ENCODE results near the gene EFCAB6. TPM values are rescaled to one million over a fixed set of nuclear protein-coding genes. Genes with fewer than 3 reads are reported as not detected.

EFCAB6 gene
- total and polyA plus RNA-seq, 10 of the 15 experiments (the other 5 are each of a cell fraction or from before 2014, with no cell fraction given): 0.05 to 0.42 (median 0.19) TPM

DNA sequence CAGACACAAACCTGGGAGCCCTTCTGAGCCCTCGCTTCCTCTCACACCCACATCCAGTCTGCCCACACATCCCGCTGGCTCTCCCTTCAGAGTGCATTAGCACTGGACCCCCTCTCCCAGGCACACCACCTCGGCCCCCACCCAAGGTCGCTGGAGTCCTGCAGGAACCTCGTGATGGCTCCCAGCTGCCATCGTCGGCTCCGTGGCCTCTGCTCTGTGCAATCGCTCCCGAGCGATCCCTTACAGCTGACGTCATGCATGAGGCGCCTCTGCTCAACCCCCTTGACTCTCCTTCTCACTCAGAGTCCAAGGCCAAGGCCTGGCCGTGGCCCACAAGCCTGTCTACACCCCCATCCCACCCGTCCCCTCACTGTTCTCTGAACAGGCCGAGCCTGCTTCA is 183.9 kb downstream of the EFCAB6 start:
- H3K79me2 ChIP-seq (ENCODE audit: control insufficient read depth, insufficient read depth, low read length): no peaks in the 10 kb centered on the region
- BruUV-seq (replicated peaks): no TSS peak
- no peak overlapping the region for H3K9ac ChIP-seq (ENCODE audit: control insufficient read depth, insufficient read depth, low read length)
- no peaks in the 10 kb centered on the region for H4K20me1 ChIP-seq (ENCODE audit: control insufficient read depth, insufficient read depth)
- 35% methylated on average over 14 of the region's 16 CpGs for WGBS (ENCODE audit: insufficient coverage, insufficient replicate concordance, low lambda C conversion rate, missing lambda C conversion rate)
- intact Hi-C loops (cut with micrococcal nuclease; ENCODE audit: unreplicated experiment) (no loop called here), in situ Hi-C loops (cut with MboI) (no loop called here)
- ChIA-PET SMC1A (ENCODE audit: uncharacterized antibody, unreplicated experiment) (no interaction called here), POLR2A (no interaction called here), CTCF (no interaction called here), RAD21 (ENCODE audit: unreplicated experiment) (no interaction called here)
- no peak overlapping the region for H2AFZ ChIP-seq (ENCODE audit: control insufficient read depth, low read depth, low read length)
- DNase-seq (ENCODE audit: low read depth, low spot score) (no peak), FAIRE-seq (no peak), ATAC-seq (no peak)
- H3K27ac ChIP-seq (ENCODE audit: control insufficient read depth, insufficient read depth): no peak overlapping the region
- TF ChIP-seq SUZ12 (IDR thresholded peaks at IDR 0.05; ENCODE audit: unreplicated experiment): no peak
- no peak for TF ChIP-seq ZNF622 (IDR thresholded peaks at IDR 0.05)
- TF ChIP-seq RAD51 (IDR thresholded peaks at IDR 0.05): no peak
- no peak for TF ChIP-seq KAT2A (conservative IDR thresholded peaks at IDR 0.05; ENCODE audit: control insufficient read depth, low read depth, low read length)
- TF ChIP-seq CBX5 (IDR thresholded peaks at IDR 0.05; ENCODE audit: low read depth): no peak
- TF ChIP-seq IKZF2 (IDR thresholded peaks at IDR 0.05): no peak
- TF ChIP-seq ZSCAN29 (IDR thresholded peaks at IDR 0.05): no peak
- TF ChIP-seq RELA (IDR thresholded peaks at IDR 0.05; ENCODE audit: borderline replicate concordance, partially characterized antibody): no peak
- no peak for TF ChIP-seq ATF7 (IDR thresholded peaks at IDR 0.05; ENCODE audit: low read depth)
- no peak for TF ChIP-seq SIX5 (IDR thresholded peaks at IDR 0.05; ENCODE audit: low read depth, low read length, severe bottlenecking)
- TF ChIP-seq BMI1 (IDR thresholded peaks at IDR 0.05; ENCODE audit: borderline replicate concordance): no peak
- TF ChIP-seq BRCA1 (IDR thresholded peaks at IDR 0.05; ENCODE audit: low read depth, low read length): no peak
- TF ChIP-seq STAT1 (conservative IDR thresholded peaks at IDR 0.05): no peak
- TF ChIP-seq ZBTB33 (IDR thresholded peaks at IDR 0.05): no peak
- no peak overlapping the region for H3K4me3 ChIP-seq
- no peaks in the 10 kb centered on the region; a peak in 1 of 4 replicates for H3K27me3 ChIP-seq (replicated peaks in 1 of 2; ENCODE audit: control insufficient read depth in 2 of 2, insufficient read depth in 2 of 2, low read length in 1 of 2)
- no peaks in the 10 kb centered on the region for H3K4me1 ChIP-seq (ENCODE audit: control insufficient read depth, insufficient read depth, low read length)
- no peaks in the 10 kb centered on the region for H3K9me3 ChIP-seq (replicated peaks; ENCODE audit: control insufficient read depth, insufficient read depth, low read length)
- no peak overlapping the region for H3K4me2 ChIP-seq (ENCODE audit: control insufficient read depth, insufficient read depth)
- no peaks in the 10 kb centered on the region for H3K36me3 ChIP-seq (ENCODE audit: control insufficient read depth in 2 of 2, insufficient read depth in 2 of 2, low read length in 1 of 2)

All from GM12878 (cell line).